Measurements from ENCODE around the gene FAU.

The FAU gene

DNA sequence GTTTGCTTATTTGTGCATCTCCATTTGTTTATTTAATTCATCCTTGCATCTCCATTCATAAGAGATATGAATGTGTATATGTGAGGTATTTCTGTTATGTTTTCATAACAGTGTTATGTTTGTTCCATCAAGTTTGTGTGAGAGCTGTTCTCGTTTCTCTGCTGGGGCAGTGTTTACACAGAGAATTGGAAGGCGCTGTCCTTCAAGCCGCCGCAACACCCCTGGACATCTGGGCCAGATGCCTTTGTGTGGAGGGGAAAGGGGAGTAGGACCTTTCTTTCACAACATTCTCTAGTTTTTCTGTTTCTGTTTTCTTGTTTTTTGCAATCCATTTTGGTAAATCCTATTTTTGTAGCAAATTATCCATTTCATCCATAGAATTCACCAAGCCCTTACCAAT lies 17.3 kb downstream of the FAU start:
- no peak for DNase-seq

- DNase-seq, result no peak
Observed at GRCh38 chr11:65103476-65103875, 18.5 kb downstream of the FAU start.

DNA sequence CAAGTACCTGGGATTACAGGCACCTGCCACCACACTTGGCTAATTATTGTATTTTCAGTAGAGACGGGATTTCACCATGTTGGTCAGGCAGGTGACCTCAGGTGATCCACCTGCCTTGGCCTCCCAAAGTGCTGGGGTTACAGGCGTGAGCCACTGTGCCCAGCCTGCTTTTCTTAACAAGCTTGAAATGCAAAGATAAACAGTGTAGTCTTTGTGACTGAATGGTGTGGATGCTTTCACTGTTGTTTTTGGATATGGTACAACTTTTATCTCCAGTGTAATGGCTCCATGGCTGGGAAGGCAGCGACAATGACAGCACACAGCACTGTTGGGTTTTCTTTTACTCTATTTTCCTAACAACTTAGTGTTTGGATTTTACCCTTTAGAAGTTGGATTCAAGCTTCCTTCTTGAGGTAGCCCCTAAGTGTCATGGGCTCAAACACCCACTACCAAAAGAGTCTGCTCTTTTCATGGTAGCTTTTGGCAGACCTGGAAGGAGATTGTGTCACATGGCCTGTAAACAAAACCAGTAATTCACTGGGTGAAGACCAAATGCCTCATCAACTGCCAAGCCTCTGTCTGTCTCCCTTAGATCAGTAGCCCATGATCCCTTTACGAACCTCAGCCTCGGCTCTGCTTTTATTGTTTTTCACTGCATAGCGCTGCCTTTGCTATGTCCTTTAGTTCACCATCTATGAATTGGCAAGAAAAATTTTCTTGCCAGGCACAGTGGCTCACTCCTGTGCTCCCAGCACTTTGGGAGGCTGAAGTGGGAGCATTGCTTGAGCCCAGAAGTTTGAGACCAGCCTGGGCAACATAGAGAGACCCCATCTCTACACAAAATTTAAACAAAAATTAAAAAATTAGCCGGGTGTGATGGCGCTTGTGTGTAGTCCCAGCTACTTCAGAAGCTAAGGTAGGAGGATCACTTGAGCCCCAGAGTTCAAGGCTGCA lies 19.5 kb downstream of the FAU start:
- DNase-seq, result no peak

DNA sequence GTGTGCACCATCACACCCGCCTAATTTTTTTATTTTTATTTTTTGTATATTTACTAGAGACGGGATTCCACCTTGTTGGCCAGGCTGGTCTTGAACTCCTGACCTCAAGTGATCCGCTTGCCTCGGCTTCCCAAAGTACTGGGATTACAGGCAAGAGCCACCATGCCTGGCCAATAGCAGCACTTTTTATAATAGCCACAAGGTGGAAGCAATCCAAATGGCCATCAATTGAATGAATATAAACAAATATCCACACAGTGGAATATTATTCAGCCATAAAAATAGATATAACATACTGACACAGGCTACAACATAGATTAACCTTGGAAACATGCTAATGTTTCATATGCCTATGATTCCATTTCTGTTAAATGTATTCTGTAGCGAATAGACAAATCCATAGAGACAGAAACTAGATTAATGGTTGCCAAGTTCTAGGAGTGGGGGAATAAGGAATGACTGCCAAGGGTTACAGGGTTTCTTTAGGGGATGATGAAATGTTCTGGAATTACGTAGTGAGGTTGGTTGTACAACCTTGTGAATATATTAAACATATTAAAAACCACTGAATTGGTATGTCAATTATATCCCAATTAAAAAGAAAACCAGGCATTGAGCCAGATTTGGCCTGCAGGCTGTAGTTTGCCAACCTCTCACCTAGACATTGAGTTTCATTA lies 21.1 kb downstream of the FAU start:
- DNase-seq, result no peak

DNA sequence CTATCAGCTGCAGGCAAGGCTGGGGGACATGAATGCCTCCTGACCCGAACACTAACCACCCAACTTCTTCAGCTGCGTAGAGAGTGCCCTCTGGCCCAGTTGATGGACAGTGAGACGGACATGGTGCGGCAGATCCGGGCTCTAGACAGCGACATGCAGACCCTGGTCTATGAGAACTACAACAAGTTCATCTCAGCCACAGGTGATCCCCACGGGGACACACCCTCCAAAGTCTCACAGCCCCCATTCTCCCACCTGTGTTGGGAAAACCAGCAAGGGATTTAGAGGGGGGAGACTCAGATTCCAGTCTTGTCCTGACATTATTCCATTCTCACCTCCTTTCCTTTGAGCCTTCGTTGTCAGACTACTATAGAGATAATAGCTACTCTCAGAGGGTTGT lies 25.0 kb downstream of the FAU start:
- no peak for DNase-seq

DNA sequence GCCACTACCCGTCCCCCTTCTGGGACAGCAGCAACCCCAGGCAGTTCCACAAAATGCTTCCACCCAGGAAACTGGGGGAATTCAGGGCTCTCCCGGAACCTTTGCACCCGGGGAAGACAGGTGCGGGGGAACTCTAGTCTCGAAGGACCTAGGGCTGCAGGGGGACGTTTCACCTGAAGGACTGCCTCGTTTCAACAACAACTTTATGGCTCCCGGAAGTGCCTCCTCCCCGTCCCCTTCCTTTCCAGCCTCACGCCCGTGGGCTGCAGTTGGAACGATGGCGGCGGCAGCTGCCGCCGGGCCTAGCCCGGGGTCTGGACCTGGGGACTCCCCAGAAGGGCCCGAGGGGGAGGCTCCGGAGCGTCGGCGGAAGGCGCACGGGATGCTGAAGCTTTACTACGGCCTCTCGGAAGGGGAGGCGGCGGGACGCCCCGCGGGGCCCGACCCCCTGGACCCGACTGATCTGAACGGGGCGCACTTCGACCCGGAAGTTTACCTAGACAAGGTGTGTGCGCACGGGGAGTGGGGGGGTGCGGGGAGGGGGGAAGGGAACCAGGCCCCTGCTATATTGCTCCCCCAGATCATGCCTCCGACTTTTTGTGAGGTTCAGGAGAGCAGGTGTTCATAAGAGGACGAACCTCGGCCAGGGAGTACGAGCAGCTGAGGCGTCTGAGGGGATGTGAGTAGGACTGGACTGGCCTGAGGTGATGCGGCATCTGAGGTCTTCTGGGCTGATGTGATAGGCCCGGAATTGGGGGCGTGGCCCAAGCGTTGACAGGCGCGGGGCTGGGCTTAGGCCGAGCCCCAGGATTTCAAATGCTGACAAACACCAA lies 25.7 kb downstream of the FAU start, which contains the start of gene VPS51:
VPS51 (plus strand) TSS at position 241 of the 833 bp plus-strand sequence; CDS start at position 278, 37 bp downstream.
- peak; percentile 90 for DNase-seq

DNA sequence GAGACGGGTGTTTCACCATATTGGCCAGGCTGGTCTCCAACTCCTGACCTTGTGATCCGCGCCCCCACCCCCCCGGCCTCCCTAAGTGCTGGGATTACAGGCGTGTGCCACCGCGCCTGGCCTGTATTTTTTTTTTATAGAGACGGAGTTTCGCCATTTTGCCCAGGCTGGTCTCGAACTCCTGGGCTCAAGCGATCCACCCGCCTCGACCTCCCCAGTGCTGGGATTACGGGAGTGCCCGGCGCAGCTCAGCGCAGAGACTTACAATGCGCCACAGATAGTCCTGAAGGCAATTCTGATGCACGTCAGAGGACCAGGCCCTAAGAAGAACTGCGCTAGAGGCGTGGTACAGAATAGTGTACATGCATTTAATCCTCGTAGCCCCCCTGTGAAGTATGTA lies 26.5 kb downstream of the FAU start:
- DNase-seq, result no peak

DNA sequence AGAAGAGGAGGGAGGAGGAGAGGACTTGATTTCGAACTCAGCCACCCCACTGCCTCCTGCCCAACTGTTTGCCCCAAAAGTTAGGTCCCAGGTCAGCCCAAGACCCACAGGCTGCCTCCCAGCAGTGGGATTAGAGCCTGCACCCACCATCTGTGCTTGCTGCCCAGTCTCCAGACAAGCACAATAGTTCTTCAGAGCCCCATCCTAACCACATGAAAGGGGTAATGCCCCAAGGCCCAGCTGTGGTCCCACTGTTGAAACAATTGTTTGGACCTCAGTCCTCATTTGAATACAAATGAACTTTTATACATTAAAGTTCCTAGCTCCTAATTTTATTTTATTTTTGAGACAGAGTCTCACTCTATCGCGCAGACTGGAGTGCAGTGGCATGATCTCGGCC lies 31.3 kb downstream of the FAU start:
- DNase-seq, result no peak

DNA sequence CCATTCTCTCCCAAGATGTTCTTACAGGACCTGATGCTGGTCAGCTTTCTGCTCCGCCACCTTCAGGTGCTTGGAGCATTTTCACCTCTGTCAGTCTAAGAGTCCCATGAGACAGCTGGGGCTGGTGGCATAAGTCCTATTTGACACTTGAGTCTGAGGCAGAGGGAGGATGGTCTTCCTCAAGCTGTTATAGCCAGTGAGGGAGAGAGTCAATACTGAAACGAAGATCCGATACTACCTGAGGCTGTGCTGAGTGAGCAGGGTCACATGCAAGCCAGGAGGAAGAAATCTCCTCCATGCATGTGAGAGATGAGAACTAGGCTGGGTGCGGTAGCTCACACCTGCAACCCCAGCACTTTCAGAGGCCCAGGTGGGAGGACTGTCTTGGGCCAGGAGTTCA lies 32.3 kb downstream of the FAU start:
- DNase-seq, result no peak

GRCh38 chr11:65087827-65088226 lies 34.1 kb downstream of the FAU start:
- DNase-seq, result no peak

DNA sequence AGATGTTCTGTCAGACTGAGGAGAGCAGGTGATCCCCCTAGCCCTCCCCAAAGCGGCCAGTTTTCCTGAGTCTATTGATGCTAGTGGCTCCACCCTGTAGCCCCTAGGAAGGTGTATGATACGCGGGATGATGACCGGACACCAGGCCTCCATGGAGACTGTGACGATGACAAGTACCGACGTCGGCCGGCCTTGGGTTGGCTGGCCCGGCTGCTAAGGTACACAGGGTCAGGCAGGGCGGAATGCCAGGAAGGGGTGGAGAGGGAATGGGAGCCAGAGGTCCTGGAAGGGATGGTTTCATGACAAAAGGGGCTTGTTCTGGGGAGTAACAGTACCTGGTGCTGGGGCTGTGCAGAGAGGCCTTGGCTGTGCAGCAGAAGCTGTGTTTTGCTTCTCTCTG lies 34.7 kb downstream of the FAU start:
- no peak for DNase-seq

- DNase-seq, result no peak
Observed at GRCh38 chr11:65086809-65087208, 35.1 kb downstream of the FAU start.

- no peak for DNase-seq
Observed at GRCh38 chr11:65085446-65085845, 36.5 kb downstream of the FAU start.

GRCh38 chr11:65084598-65085375 lies 37.1 kb downstream of the FAU start:
- DNase-seq, result no peak

- peak; percentile 97 for DNase-seq
Observed at GRCh38 chr11:65083834-65084597, 37.9 kb downstream of the FAU start, which contains the start of the genes CDCA5 and ZFPL1. TSS of gene CDCA5 (minus strand) at chr11:65084040. CDS start at chr11:65083978, 62 bp downstream. TSS of gene ZFPL1 (plus strand) at chr11:65084222. CDS start at chr11:65084699, 477 bp downstream.

DNA sequence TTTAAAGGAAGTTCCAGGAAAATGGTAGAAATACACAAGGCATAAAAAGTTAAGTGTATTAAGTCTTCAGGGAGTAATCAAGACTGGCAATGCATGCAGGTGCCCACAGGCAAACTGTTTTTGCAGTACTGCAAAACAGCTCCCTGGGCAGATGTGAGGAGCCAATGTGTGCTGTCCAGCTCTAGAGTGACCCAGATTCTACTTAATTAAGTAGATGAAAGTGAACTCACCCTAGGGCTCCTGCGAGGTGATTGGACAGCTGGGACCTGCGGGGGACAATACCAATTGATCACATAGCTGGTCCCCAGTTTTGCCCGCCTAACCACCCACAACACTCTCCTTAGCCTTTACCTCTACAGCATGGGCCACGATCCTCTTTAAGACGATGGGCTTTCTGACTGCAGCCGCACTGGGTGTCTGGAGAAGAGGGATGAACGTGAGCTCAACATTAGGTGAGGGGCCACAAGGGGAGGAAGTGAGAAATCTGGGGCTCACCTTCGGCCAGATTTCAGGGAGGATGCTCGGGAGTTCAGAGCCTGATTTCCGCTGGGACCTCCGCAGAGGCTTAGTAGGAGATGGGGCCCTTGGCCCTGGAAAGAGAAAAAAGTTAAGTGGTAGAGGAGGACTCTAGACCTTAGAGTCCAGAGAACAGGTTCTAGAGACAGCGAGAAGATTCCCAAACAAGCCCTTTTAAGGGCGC lies 38.6 kb downstream of the FAU start:
- no peak for DNase-seq

GRCh38 chr11:65078786-65079342 lies 43.1 kb downstream of the FAU start:
- DNase-seq, result no peak

DNA sequence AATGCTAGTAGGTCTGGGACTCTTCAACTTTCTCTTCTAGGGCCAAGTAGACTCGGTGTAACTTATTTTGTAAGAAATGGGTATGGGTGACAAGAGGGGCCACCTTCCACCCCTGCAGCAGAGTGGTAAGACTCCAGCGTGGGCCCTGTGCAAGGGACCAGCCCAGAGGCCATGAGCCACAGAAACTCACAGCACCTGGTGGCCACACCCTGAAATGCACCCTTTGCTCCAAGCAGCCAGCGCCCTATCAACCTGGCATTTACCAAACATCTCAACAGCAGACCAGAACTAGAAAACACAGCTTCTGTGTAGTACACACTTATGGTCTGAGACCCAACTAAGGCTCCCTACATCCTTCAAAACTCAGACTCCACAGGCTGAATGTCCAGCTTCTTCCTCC lies 43.8 kb downstream of the FAU start:
- DNase-seq, result peak; percentile 84

DNA sequence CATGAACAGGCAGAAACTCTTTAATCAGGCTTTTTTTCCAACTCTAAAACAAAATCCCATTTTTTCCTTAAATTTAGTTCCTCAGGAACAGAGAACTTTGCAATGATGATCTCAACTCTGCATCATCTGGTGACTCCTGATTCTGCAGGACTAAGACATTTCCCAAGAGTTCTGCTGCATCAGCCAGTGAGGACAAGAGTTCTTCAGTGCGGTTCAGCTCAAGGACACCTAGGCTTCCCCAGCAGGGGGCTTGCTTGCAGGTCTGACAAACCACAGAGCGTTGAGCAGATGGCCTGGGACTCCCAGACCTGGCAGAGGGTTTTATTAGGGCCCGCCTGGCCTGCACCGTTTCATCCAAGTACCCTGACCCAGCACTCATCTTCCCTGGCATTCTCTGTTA lies 44.5 kb downstream of the FAU start:
- DNase-seq, result no peak

GRCh38 chr11:65072631-65072966 lies 49.3 kb downstream of the FAU start:
- no peak for DNase-seq

Measured in CD4-positive, alpha-beta T cell treated with Interleukin-10 for 1 hour (primary cell).